KOPT-K1 (cell line): ENCODE measurements around the gene ANKZF1.
A peak's percentile ranks its signal among the peaks of the same experiment; 100 is the strongest.

Experiments used
- H3K27ac ChIP-seq: fragments of 200-600 bp; sonication (generic); 2 replicates; pipeline ENCODE4 v1.5.1; 2016; ENCODE audit warnings: antibody characterized with exemption, mild to moderate bottlenecking, low read depth, low read length; ENCODE audit not compliant: poor library complexity, severe bottlenecking
- H3K36me3 ChIP-seq: fragments of 200-600 bp; sonication (generic); 2 replicates; pipeline ENCODE4 v1.5.1; 2017; ENCODE audit warnings: antibody characterized with exemption, mild to moderate bottlenecking, low read length, moderate library complexity; ENCODE audit not compliant: insufficient read depth
- H3K9me3 ChIP-seq: fragments of 200-600 bp; sonication (generic); 2 replicates; pipeline ENCODE4 v1.5.1; 2017; ENCODE audit warnings: antibody characterized with exemption, low read length, mild to moderate bottlenecking; ENCODE audit not compliant: insufficient read depth, poor library complexity, severe bottlenecking

The ANKZF1 gene

GRCh38 chr2:219234331-219234730, 4.7 kb downstream of the ANKZF1 start:
- H3K36me3 ChIP-seq = peaks cover 74% of the 10 kb centered on the region
- no peak overlapping the region for H3K27ac ChIP-seq
- no peaks in the 10 kb centered on the region for H3K9me3 ChIP-seq

GRCh38 chr2:219243291-219243761, 13.7 kb downstream of the ANKZF1 start:
- Histone ChIP-seq H3K27ac (no peak overlapping the region), H3K9me3 (no peaks in the 10 kb centered on the region), H3K36me3 (peaks cover 6% of the 10 kb centered on the region; the same call in 1 of the 2 replicates)

GRCh38 chr2:219244789-219245147, 15.2 kb downstream of the ANKZF1 start:
- Histone ChIP-seq H3K27ac (peak overlapping the region; percentile 88), H3K36me3 (no peaks in the 10 kb centered on the region), H3K9me3 (no peaks in the 10 kb centered on the region)

- Histone ChIP-seq H3K36me3 (no peaks in the 10 kb centered on the region), H3K9me3 (no peaks in the 10 kb centered on the region), H3K27ac (peak within 1 kb of the TSS; percentile 88)
These were observed 15.7 kb downstream of the ANKZF1 start, which contains the start of the genes GLB1L and STK16 for GRCh38 chr2:219245148-219245898. Gene GLB1L (minus strand): TSS chr2:219245444. CDS start chr2:219243573, 1,871 bp downstream. Gene STK16 (plus strand): TSS chr2:219245479. CDS start chr2:219246000, 521 bp downstream.

GRCh38 chr2:219245899-219246230, 16.3 kb downstream of the ANKZF1 start:
- Histone ChIP-seq H3K9me3 (no peaks in the 10 kb centered on the region), H3K36me3 (no peaks in the 10 kb centered on the region), H3K27ac (peak overlapping the region; percentile 88)

GRCh38 chr2:219246559-219246958, 17.0 kb downstream of the ANKZF1 start:
- H3K36me3 ChIP-seq = no peaks in the 10 kb centered on the region
- H3K9me3 ChIP-seq = no peaks in the 10 kb centered on the region
- no peak overlapping the region for H3K27ac ChIP-seq

- Histone ChIP-seq H3K27ac (peak overlapping the region; percentile 12), H3K9me3 (no peaks in the 10 kb centered on the region), H3K36me3 (no peaks in the 10 kb centered on the region)
These were observed 18.4 kb downstream of the ANKZF1 start for GRCh38 chr2:219247678-219248642.

- Histone ChIP-seq H3K36me3 (no peaks in the 10 kb centered on the region), H3K9me3 (no peaks in the 10 kb centered on the region), H3K27ac (no peak overlapping the region)
These were observed 19.2 kb downstream of the ANKZF1 start for GRCh38 chr2:219248845-219249202.

GRCh38 chr2:219249203-219249980, 19.8 kb downstream of the ANKZF1 start:
- Histone ChIP-seq H3K36me3 (no peaks in the 10 kb centered on the region), H3K9me3 (no peaks in the 10 kb centered on the region), H3K27ac (no peak overlapping the region)

- H3K9me3 ChIP-seq = no peaks in the 10 kb centered on the region
- H3K27ac ChIP-seq = no peak overlapping the region
- no peaks in the 10 kb centered on the region for H3K36me3 ChIP-seq
These were observed 20.6 kb downstream of the ANKZF1 start for GRCh38 chr2:219250049-219250781.

- Histone ChIP-seq H3K36me3 (no peaks in the 10 kb centered on the region), H3K9me3 (no peaks in the 10 kb centered on the region), H3K27ac (no peak overlapping the region)
These were observed 22.1 kb downstream of the ANKZF1 start for GRCh38 chr2:219251656-219252055.

- no peaks in the 10 kb centered on the region for H3K9me3 ChIP-seq
- no peaks in the 10 kb centered on the region for H3K36me3 ChIP-seq
- no peak overlapping the region for H3K27ac ChIP-seq
These were observed 22.5 kb downstream of the ANKZF1 start for GRCh38 chr2:219252084-219252483.

- Histone ChIP-seq H3K27ac (no peak overlapping the region), H3K9me3 (no peaks in the 10 kb centered on the region), H3K36me3 (no peaks in the 10 kb centered on the region)
These were observed 22.9 kb downstream of the ANKZF1 start for GRCh38 chr2:219252570-219252899.
